ENCODE measurements around the gene GLTP.

The GLTP gene

DNA sequence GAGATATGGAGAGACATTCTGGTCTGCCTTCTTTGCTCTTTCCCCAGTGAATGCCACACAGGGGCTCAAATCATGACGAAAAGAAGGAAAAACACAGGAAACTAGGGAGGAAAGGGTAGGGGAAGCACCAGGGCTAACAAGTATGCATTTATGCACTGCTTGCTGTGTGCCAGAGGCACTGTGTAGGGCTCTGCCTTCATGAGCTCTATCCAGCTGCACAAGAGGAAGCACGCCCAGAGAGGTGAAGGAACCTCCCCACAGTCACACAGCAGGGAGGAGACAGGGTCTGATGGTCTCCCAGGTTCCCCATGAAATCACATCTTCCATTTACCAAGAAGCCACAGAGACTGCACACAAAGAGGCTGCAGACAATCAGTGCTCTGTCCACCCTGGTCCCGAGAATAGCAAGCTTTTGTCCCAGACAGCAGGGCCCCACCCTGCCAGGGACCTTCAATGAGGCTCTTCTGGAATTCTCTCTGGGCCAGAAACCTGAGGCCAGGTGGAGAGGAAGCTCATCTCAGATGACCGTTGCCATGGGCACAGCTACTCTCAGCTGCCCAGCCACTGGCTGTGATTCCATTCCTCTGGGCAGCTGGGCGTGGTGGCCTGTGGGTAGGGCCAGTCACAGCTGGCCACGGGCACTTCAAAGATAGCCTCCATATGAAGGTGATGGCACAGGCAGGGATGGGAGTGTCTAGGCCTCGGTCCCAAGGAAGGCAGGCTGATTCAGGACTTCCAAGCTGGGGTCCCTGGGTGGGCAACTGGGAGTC lies 39.9 kb downstream of the GLTP start:
- DNase-seq = no peak

DNA sequence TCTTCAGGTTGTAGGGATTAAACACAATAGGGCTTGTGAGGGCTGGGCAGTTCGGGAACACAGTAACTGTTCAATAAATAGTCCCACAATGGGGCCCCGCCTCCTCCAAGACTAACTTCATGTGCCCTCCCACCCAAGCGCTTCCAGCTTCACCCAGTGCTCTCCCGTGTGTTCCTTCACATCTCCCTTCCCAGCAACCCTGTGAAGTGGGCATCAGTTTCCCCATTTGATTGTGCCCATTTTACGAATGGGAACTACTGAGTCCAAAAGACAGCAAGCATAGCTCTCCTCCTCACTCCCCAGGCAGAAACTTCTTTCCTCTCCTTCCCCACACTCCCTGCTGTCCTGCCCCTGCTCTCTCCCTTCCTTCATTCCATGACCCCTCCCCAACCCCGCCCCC lies 40.9 kb downstream of the GLTP start:
- DNase-seq = no peak

DNA sequence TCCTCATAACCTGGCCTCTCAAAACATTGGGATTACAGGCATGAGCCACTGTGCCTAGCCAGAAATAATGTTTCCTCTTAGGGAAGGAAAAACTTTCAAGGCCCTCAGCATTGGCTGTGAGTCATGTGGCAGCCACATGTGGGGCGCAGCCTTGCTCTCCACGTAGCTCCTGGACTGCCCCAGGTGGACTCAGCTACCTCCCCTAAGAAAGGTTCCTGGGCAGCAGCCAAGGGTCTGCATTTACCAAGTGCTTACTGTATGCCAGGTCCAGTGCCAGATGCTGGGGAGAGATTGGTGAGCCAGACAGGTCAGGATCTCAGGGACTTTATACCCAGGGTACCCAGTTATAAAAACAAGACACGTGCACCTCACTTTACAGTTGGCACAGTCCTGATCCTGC lies 43.4 kb downstream of the GLTP start:
- DNase-seq = no peak

DNA sequence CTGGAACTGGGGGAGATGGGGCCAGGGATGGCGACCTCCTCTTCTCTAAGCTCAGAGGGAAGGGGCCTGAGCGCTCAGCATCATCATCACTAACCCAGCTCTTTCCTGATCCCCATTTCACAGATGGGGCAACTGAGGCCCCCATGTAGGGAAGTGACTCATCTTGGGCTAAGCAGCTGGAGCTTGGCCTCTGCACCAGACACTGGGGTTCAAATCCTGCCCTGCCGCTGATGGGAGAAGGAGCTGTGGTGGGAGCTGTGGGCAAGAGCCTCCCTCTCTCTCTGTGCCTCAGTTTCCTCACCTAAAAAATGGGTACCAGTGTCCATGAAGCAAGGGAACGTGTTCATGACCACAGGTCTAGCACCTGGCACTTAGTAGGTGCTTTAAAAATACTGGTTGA lies 44.5 kb downstream of the GLTP start:
- DNase-seq = no peak

DNA sequence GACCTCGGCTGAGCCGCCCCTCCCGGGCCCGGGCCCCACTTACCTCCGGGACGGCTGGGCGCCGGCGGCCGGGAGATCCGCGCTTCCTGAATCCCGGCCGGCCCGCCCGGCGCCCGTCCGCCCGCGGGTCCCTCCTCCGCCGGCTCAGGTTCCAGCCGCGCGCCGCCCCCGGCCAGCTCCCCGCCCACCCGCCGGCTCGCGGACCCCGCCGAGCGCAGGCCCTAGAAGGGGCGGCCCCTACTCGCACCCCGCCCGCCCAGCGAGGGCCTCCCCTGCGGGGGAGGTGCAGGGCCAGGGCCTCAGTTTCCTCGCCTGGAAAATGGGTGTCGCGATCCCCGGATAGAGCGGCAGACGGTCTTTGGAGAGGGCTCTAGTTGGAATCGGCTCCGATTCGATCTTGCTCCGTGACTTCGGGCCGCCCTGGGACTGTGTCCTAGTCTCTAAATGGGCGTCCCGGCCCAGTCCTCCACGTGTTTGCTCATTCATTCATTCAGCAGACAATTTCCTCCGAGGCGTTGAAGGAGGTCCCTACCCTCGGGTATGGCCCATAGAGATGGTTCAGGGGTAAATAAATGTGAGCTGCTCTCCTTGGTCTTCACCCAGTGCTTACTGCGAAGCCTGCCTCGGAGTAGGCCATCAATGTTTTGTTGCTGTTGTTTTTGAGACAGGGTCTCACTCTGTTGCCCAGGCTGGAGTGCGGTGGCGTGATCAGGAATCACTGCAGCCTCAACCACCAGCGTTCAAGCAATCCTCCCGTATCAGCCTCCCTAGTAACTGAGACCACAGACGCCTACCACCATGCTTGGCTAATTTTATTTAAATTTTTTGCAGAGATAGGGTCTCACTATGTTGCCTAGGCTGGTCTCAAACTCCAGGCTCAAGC lies 46.8 kb downstream of the GLTP start, which contains the start of gene TRPV4:
Gene TRPV4 (minus strand): TSS at position 92 of the 883 bp plus-strand sequence. CDS start 18,602 bp downstream, outside the sequence.
- DNase-seq = no peak

DNA sequence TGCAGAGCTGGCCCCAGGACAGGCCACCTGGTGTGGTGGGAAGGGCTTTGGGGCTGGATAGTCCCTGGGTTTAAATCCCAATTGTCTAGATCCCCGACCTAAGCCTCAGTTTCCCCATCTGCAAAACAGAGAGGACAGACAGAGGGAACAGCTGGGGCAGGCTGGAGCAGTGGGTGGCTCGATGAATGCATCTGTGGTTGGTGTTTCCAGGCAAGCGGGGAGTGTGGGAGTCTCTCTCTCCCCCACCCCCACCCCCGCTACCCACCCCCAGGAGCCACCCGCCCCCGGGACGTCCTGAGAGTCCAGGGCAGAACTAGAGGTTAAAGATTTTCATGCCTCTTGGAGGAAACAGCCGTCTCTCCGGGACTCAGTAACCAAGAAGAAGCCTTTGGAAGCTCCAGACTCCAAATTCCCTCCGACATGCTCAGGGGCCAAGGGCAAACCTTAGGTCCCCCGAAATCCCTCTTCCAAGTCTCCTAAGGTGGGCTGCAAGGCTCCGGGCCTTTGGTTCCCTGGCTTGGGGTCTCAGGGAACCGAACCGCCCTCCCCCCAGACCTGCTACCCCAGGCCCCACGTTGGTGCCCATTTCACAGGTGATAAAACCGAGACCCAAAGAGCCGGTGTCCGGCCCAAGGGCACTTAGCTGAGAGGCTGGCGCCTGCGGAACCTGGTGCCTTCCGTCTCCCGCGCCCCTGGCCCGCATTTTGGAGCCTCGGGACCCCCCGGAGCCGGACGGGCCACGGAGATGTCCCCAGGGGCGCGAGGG lies 47.6 kb downstream of the GLTP start:
- no peak for DNase-seq

DNA sequence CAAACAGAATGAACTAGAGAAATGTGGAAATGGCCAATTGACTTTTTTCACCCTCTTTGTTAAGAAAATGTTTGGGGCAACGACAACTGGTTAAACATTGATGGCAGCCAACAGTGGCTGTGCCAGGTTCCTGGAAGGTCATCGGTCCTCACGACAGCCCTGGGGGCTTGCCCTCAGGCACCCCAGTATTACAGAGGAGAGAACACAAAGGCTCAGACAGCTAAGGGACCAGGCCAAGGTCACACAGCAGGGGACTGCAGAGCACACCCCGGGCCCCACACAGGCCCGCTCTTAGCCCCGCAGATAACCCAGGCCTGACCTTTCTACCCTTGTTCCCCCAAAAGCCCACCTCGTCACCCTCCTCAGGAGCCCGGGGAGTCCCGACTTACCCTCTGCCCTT lies 48.4 kb downstream of the GLTP start:
- DNase-seq = no peak

DNA sequence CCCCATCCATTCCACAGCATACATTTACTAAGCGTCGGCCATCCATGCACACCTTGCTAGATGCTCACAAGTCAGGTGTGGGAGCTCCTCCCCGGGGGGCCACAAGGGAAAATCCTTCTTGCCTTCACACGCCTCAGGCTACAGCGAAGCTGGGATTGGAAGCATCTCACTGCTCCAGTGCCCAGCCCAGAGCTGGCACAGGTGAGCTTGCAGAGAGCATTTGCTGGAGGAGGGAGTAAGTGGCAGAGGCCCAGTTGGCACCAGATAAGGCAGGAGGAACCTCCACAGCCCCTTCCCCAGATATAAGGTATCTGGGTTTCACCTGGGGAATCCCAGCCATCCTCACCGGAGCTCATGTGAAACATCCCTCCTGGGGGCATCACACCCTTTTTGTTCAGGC lies 49.0 kb downstream of the GLTP start:
- DNase-seq = no peak

DNA sequence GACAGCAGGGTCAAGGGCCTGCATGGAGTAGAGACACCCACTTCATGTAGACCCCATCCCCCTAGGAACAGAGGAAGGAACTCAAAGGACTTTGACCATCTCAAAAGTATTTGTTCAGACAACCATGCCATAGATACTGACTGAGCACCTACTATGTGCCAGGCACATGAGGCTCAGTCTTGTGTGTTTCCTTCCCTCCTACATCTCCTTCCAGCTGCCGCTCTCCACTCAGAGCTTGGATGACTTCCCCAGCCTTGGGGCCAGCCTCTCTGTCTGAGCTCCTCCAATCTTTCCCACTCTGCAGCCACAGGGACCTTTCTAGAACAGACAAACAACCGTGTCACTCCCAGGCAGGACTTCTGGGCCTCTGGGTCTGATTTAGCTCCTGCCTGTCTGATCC lies 49.6 kb downstream of the GLTP start:
- DNase-seq = no peak

DNA sequence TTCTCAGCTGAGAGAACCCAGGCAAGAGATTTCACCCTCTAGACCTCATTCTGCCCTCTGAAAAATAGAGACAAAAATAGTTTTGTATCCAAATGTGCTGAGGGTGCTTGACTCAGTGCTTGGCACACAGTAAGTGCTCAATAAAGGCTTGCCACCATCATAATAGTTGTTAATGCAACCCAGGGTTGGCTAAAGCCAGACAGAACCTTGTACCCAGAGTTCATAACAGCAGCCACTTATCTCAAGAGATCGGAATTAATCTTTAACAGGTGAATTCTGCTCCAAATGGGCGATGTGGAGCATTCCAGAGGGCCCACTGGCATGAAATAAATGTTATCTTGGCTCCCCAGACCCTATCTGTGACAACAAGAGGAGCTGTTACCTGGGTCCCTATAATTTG lies 50.1 kb downstream of the GLTP start:
- DNase-seq = no peak

DNA sequence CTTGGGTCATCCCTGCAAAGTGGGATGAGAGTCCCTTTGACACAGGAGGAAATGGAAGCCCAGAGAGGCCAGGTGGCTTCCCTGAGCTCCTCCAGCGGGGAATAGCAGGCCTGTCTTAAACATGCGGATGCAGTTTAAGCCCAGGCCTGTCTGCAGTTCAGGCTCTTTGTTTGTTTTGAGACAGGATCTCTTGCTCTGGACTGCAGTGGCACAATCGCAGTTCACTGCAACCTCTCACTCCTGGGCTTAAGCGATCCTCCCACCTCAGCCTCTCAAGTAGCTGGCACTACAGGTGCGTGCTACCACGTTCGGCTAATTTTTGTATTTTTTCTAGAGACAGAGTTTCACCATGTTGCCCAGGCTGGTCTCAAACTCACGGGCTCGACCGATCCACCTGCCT lies 50.7 kb downstream of the GLTP start:
- DNase-seq = no peak

DNA sequence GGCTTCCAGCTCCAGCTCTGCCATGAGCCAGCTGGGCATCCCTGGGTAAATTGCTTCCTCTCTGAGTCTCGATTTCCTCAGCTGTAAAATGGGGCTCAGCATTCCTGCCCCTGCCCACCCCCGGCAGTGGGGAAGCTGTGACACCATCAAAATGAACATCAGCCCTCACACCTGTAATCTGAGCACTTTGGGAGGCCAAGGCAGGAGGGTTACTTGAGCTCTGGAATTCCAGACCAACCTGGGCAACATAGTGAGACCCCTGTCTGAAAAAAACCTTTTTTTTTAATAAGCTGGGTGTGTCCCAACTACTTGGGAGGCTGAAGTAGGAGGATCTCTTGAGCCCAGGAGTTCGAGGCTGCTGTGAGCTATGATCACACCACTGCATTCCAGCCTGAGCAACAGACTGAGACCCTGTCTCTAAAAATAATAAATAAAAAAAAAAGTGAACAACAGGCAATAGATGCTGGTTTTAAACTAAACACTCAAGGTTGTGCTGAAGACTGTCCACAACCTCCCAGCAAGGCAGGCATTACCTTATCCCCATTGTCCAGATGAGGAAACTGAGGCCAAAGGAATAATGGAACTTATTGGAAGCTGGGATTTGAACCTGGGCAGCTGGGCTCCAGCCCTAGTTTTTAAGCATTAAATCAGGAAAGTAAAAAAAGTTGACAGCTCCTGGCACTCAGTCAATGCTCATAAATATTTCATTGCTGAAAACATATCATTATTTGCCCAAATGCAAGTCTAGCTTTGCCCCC lies 51.4 kb downstream of the GLTP start:
- DNase-seq = no peak

DNA sequence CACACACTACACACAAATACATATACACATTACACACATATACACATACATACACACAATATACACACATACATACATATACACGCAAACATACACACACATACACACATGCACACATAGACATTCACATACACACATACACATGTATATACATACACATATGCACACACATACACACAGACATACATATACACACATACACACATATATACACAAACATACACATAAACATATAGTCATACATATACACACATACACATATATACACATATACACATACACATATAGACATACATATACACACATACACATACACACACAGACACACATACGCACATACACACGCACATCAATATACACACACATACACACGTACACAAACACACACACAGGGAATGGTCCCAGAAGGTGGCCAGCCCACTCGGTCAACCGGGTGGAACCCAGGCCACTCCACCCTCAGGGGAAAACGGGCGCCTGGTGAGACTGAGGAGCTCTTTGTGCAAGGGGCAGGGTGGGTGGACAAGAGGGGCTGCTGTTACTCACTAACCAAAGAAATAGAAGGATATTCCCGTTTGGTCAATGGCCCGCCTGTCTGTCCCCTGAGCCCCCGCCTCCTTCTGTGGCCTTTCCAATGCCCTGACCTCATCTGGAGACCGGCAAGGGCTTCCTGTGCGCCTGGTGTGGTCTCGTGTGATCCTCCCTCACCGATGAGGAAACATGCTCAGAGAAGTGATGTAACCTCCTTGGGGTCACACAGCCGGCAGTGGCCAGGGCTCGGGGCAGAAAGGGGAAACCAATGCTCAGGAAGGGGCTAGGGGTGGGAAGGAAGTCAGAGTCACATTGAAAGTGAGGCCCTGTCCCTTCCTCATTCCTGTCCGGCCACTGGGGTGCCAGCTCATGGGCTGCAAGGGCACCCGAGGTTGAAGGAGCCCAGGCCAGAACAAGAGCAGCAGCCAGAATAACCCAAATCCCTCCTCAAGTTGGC lies 52.5 kb downstream of the GLTP start:
- DNase-seq = no peak

DNA sequence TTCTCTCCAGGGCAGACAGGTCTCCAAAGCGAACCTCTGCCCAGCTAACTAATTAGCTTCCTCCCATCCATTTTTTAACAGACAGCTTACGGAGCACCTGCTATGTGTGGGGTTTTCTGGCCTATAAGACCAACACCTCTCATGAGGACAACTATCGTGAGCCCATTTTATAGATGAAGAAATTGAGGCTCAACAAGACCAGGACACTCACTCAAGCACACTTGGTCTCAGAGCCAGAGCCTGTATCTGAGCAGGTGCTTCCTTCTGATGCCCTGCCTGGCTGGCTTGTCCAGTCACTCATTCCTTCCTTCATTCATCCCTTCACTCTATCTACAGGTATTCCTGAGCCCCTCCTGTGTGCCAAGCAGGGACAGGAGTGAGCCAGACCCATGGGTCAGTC lies 53.3 kb downstream of the GLTP start:
- no peak for DNase-seq

DNA sequence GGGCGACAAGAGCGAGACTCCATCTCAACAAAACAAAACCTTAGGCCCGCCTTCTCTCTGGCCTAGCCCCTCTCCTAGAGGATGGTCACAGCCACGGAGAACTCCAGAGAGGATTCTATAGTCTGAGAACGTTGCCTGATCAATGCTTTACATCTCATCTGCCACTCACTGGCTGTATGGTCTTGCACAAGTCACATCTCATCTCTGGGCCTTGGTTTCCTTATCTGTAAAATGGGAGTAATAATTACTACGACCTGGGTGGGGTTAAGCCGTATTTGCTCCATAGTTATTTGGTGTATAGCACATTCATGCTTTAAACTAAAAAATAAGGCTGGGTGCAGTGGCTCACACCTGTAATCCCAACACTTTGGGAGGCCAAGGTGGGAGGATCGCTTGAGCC lies 55.6 kb downstream of the GLTP start:
- DNase-seq = no peak

DNA sequence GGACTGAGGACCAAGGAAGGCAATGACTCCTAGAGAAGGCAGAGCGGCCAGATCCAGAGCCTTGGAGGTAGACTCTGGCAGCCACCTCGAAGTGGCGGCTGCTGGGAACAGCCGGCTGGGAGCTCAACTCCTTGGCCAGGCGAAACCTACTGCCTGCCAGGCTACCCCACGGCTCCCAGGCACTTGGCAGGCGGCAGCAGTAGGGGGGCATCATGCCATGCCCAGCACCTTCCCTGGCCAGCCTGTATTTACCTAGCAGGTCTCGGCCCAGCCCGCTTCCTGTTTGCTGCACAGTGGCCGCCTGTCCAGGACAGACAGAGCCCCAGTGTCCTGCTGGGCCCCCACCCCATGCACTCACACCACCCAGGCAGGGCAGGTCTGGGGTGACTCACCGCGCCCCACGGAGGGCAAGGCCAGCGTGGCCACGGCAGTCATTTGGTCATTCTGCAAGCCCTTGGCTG lies 57.4 kb downstream of the GLTP start:
- no peak for DNase-seq

DNA sequence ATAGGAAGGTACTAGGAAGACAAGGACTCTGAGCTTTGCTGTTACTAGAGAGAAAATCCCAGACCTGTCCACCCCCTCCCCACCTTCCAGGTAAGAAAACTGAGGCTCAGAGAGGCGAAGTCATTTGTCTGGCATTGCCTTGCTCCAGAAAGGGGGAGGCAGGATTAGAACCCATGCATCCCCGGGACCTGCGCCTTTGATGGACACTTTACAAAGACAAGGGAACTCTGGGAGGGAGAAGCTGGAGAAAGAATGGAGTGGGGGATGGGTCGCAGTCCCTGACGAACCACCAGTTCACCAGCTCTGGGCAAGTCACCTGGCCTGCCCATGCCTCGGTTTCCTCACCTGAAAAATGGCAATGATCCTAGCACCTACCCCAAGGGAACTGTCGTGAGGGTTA lies 57.9 kb downstream of the GLTP start:
- no peak for DNase-seq

DNA sequence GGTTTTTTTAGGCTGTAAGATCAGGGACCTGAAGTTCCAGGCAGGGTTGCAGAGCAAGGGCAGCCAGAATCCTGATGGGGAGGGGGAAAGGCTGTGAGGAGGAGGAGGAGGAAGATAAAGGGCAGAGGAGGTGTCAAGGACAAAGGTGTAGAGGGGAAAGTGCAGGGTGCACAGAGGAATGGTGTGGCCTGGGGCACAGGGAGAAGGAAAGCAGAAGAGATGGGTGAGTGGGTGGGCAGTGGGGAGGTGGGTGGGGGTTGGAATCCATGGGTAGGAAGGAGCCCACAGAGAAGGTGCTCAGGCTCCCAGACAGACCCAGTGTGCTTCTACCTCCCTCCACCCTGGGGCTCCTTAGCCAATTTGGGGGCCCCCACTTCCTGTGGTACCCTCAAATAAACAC lies 58.4 kb downstream of the GLTP start:
- DNase-seq = no peak

DNA sequence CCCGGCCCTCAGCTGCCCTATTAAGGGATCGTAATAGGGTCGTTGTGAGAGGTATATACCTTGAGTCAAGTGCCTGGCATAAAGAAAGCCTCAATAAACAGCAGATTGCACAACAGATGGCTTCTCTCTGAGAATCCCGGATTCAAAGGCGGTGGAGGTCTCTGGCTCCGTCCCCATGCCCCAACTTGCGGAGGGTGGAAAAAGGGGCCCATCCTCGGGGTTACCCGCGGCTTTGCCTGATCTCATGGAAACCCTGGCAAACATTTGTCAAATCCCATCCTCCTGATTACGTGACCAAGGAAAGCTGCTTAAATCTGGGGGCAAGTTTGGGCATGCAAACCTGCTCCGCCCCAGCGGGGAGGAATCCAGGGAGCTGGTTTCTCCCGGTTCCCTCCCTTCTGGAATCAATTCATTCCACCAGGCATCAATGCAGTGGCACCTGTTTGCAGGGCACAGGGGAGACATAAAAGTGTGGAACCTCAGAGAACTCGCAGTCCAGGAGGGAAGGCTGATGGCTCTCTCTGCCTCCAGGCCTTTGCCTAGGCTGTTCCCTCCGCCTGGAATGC lies 59.4 kb downstream of the GLTP start:
- DNase-seq = no peak

DNA sequence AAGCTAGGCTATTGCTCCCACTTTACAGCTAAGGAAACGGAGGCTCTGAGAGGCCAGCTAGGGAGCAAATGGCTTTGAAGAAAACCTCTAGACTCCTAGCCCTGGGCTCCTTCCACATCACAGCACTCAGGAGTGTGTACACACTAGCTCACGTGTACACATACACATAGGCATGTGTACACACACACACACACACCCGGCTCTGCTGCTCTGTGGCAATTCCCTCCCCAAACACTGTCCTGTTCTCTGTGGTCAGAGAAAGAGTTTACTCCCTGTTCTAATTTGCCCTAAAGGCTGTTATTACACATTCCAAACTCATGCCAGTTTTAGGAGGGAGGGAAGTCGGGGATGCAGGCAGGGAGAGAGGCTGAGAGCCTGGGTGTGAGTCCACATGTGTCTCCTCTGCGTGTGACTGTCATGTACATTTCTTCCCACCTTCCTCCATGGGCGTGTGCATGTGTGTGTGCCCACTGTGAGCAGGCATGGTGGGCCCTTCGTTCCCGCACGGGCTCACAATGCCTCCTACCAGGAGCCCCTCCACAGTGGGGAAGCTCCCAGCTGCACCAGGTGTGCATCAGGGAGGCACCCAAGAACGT lies 61.3 kb downstream of the GLTP start:
- DNase-seq = no peak

DNA sequence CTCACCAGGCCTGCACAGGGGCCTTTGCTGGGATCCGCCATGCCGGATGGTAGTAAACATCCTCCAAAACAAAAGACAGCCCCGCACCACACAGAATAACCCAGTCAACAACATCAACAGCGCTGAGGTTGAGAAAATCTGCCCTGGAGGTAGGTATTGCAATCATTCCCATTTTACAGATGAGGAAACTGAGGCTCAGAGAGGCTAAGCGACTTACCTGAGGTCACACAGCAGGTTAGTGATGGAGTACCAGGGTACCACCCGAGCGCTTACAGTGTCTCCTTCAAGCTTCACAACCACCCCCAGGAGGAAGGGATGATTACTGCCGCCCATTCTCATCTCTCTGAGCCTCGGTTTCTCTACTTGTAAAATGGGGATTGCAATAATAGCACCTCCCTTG lies 62.1 kb downstream of the GLTP start:
- no peak for DNase-seq
